ENCODE data around the gene PGF. TPM values are rescaled to one million over a fixed set of nuclear protein-coding genes. Genes with fewer than 3 reads are reported as not detected.

The PGF gene
- total and polyA plus RNA-seq, 4 donors = 7.6 to 33.7 (median 22.7) TPM

GRCh38 chr14:74924061-74924460 lies 31.3 kb downstream of the PGF start:
- WGBS, 2 donors = 82 to 85% methylated on average over 11 of the region's 11 CpGs
- Histone ChIP-seq H3K4me1 (ENCODE audit: control insufficient read depth in 1 of 2, insufficient read depth in 2 of 2, low read length in 2 of 2) (no peaks in the 10 kb centered on the region), H3K27ac (ENCODE audit: low read depth in 1 of 2, low read length in 2 of 2) (no peak overlapping the region), H3K4me3 (ENCODE audit: low read length in 2 of 2) (no peak overlapping the region), H3K27me3 (ENCODE audit: control insufficient read depth in 1 of 2, insufficient read depth in 2 of 2, low read length in 1 of 2) (no peaks in the 10 kb centered on the region), H3K9me3 (ENCODE audit: control insufficient read depth, low read length) (no peaks in the 10 kb centered on the region), H3K36me3 (ENCODE audit: control insufficient read depth in 1 of 2, insufficient read depth in 2 of 2, low read length in 1 of 2) (no peaks in the 10 kb centered on the region)
- ATAC-seq (ENCODE audit: low FRiP score) (no peak), DNase-seq (peak; percentile 21 to 42)
- intact Hi-C loops (cut with DNase I) = no loop called here

- DNase-seq (peak; percentile 89 to 96), ATAC-seq (ENCODE audit: low FRiP score) (peak; percentile 90)
- Histone ChIP-seq H3K9me3 (ENCODE audit: control insufficient read depth, low read length) (no peaks in the 10 kb centered on the region), H3K36me3 (ENCODE audit: control insufficient read depth in 1 of 2, insufficient read depth in 2 of 2, low read length in 1 of 2) (no peaks in the 10 kb centered on the region), H3K27ac (ENCODE audit: low read depth in 1 of 2, low read length in 2 of 2) (peak within 1 kb of the TSS; percentile 6 to 14), H3K4me1 (ENCODE audit: control insufficient read depth in 1 of 2, insufficient read depth in 2 of 2, low read length in 2 of 2) (no peaks in the 10 kb centered on the region), H3K4me3 (ENCODE audit: low read length in 2 of 2) (peak within 1 kb of the TSS; percentile 38 to 73), H3K27me3 (ENCODE audit: control insufficient read depth in 1 of 2, insufficient read depth in 2 of 2, low read length in 1 of 2) (no peaks in the 10 kb centered on the region)
- intact Hi-C loops (cut with DNase I) = no loop called here
- 1 to 2% methylated on average over 41 to 51 of the region's 51 CpGs for WGBS, 2 donors
These were observed 32.5 kb downstream of the PGF start, which contains the start of gene RPS6KL1 for GRCh38 chr14:74922752-74923401. TSS of gene RPS6KL1 (minus strand) at chr14:74923260. CDS start at chr14:74921541, 1,719 bp downstream.

- ATAC-seq (ENCODE audit: low FRiP score) = no peak
- Histone ChIP-seq H3K27me3 (ENCODE audit: control insufficient read depth in 1 of 2, insufficient read depth in 2 of 2, low read length in 1 of 2) (no peaks in the 10 kb centered on the region), H3K4me1 (ENCODE audit: control insufficient read depth in 1 of 2, insufficient read depth in 2 of 2, low read length in 2 of 2) (no peaks in the 10 kb centered on the region), H3K27ac (ENCODE audit: low read depth in 1 of 2, low read length in 2 of 2) (no peak overlapping the region), H3K9me3 (ENCODE audit: control insufficient read depth, low read length) (no peaks in the 10 kb centered on the region), H3K4me3 (ENCODE audit: low read length in 2 of 2) (peak overlapping the region in 1 of 2 donors; percentile 73), H3K36me3 (ENCODE audit: control insufficient read depth in 1 of 2, insufficient read depth in 2 of 2, low read length in 1 of 2) (no peaks in the 10 kb centered on the region)
- 67 to 70% methylated on average over 19 of the region's 19 CpGs for WGBS, 2 donors
- DNase-seq = peak in 1 of 2 donors; percentile 65
- intact Hi-C loops (cut with DNase I) = no loop called here
These were observed 33.2 kb downstream of the PGF start for GRCh38 chr14:74921987-74922751.

- no peaks in the 10 kb centered on the region for H3K4me1 ChIP-seq (ENCODE audit: control insufficient read depth in 1 of 2, insufficient read depth in 2 of 2, low read length in 2 of 2)
- DNase-seq = peak in 1 of 2 donors; percentile 64
- H3K9me3 ChIP-seq (ENCODE audit: control insufficient read depth, low read length) = no peaks in the 10 kb centered on the region
- no peak overlapping the region for H3K4me3 ChIP-seq (ENCODE audit: low read length in 2 of 2)
- ATAC-seq (ENCODE audit: low FRiP score) = no peak
- no peaks in the 10 kb centered on the region for H3K36me3 ChIP-seq (ENCODE audit: control insufficient read depth in 1 of 2, insufficient read depth in 2 of 2, low read length in 1 of 2)
- no peaks in the 10 kb centered on the region for H3K27me3 ChIP-seq (ENCODE audit: control insufficient read depth in 1 of 2, insufficient read depth in 2 of 2, low read length in 1 of 2)
- intact Hi-C loops (cut with DNase I) = no loop called here
- H3K27ac ChIP-seq (ENCODE audit: low read depth in 1 of 2, low read length in 2 of 2) = no peak overlapping the region
- WGBS, 2 donors = 91 to 92% methylated on average over 19 of the region's 19 CpGs
These were observed 34.3 kb downstream of the PGF start for GRCh38 chr14:74921053-74921620.

- H3K27me3 ChIP-seq (ENCODE audit: control insufficient read depth in 1 of 2, insufficient read depth in 2 of 2, low read length in 1 of 2) = no peaks in the 10 kb centered on the region
- intact Hi-C loops (cut with DNase I) = no loop called here
- WGBS, 2 donors = 92 to 93% methylated on average over 4 of the region's 4 CpGs
- no peaks in the 10 kb centered on the region for H3K36me3 ChIP-seq (ENCODE audit: control insufficient read depth in 1 of 2, insufficient read depth in 2 of 2, low read length in 1 of 2)
- H3K9me3 ChIP-seq (ENCODE audit: control insufficient read depth, low read length) = no peaks in the 10 kb centered on the region
- no peak overlapping the region for H3K27ac ChIP-seq (ENCODE audit: low read depth in 1 of 2, low read length in 2 of 2)
- no peak for ATAC-seq (ENCODE audit: low FRiP score)
- H3K4me3 ChIP-seq (ENCODE audit: low read length in 2 of 2) = no peak overlapping the region
- H3K4me1 ChIP-seq (ENCODE audit: control insufficient read depth in 1 of 2, insufficient read depth in 2 of 2, low read length in 2 of 2) = no peaks in the 10 kb centered on the region
- DNase-seq = peak in 1 of 2 donors; percentile 36
These were observed 35.1 kb downstream of the PGF start for GRCh38 chr14:74920281-74920680.

GRCh38 chr14:74919421-74920165 lies 35.8 kb downstream of the PGF start:
- intact Hi-C loops (cut with DNase I) = no loop called here
- Histone ChIP-seq H3K4me3 (ENCODE audit: low read length in 2 of 2) (no peak overlapping the region), H3K27ac (ENCODE audit: low read depth in 1 of 2, low read length in 2 of 2) (no peak overlapping the region), H3K4me1 (ENCODE audit: control insufficient read depth in 1 of 2, insufficient read depth in 2 of 2, low read length in 2 of 2) (no peaks in the 10 kb centered on the region), H3K27me3 (ENCODE audit: control insufficient read depth in 1 of 2, insufficient read depth in 2 of 2, low read length in 1 of 2) (no peaks in the 10 kb centered on the region), H3K9me3 (ENCODE audit: control insufficient read depth, low read length) (no peaks in the 10 kb centered on the region), H3K36me3 (ENCODE audit: control insufficient read depth in 1 of 2, insufficient read depth in 2 of 2, low read length in 1 of 2) (no peaks in the 10 kb centered on the region)
- DNase-seq (peak in 1 of 2 donors; percentile 69), ATAC-seq (ENCODE audit: low FRiP score) (no peak)
- WGBS, 2 donors = 91 to 92% methylated on average over 22 of the region's 22 CpGs

GRCh38 chr14:74918380-74918779 lies 37.0 kb downstream of the PGF start:
- no peaks in the 10 kb centered on the region for H3K36me3 ChIP-seq (ENCODE audit: control insufficient read depth in 1 of 2, insufficient read depth in 2 of 2, low read length in 1 of 2)
- H3K27me3 ChIP-seq (ENCODE audit: control insufficient read depth in 1 of 2, insufficient read depth in 2 of 2, low read length in 1 of 2) = no peaks in the 10 kb centered on the region
- ATAC-seq (ENCODE audit: low FRiP score) (no peak), DNase-seq (peak in 1 of 2 donors; percentile 64)
- WGBS, 2 donors = 94 to 95% methylated on average over 9 of the region's 9 CpGs
- H3K27ac ChIP-seq (ENCODE audit: low read depth in 1 of 2, low read length in 2 of 2) = no peak overlapping the region
- H3K4me1 ChIP-seq (ENCODE audit: control insufficient read depth in 1 of 2, insufficient read depth in 2 of 2, low read length in 2 of 2) = no peaks in the 10 kb centered on the region
- H3K4me3 ChIP-seq (ENCODE audit: low read length in 2 of 2) = no peak overlapping the region
- intact Hi-C loops (cut with DNase I) = no loop called here
- no peaks in the 10 kb centered on the region for H3K9me3 ChIP-seq (ENCODE audit: control insufficient read depth, low read length)

GRCh38 chr14:74917646-74918081 lies 37.7 kb downstream of the PGF start:
- Histone ChIP-seq H3K36me3 (ENCODE audit: control insufficient read depth in 1 of 2, insufficient read depth in 2 of 2, low read length in 1 of 2) (no peaks in the 10 kb centered on the region), H3K27me3 (ENCODE audit: control insufficient read depth in 1 of 2, insufficient read depth in 2 of 2, low read length in 1 of 2) (no peaks in the 10 kb centered on the region), H3K4me3 (ENCODE audit: low read length in 2 of 2) (no peak overlapping the region), H3K27ac (ENCODE audit: low read depth in 1 of 2, low read length in 2 of 2) (peak overlapping the region in 1 of 2 donors; percentile 4), H3K9me3 (ENCODE audit: control insufficient read depth, low read length) (no peaks in the 10 kb centered on the region), H3K4me1 (ENCODE audit: control insufficient read depth in 1 of 2, insufficient read depth in 2 of 2, low read length in 2 of 2) (no peaks in the 10 kb centered on the region)
- DNase-seq = peak; percentile 84 to 86
- WGBS, 2 donors = 4 to 9% methylated on average over 13 of the region's 13 CpGs
- intact Hi-C loops (cut with DNase I) = loop anchor here in 1 of 2 donors (1.0 kb wide), 1 partner anchor 171 kb away; no protein-coding TSS in a partner anchor
- ATAC-seq (ENCODE audit: low FRiP score) = peak; percentile 67

Data from aorta (tissue), 5 donors.